Subcutaneous abdominal adipose tissue (tissue), 5 donors: Measurements from ENCODE around the gene MYH14.
"Not testable (repeated sequence)": the region's sequence is repeated elsewhere in the genome, so short reads cannot be mapped to it uniquely, and the experiment has no call there.

Experiments used
- H3K27ac ChIP-seq: one replicate; pipeline ENCODE4 v1.7.0; 2013; ENCODE audit warnings: low read depth, mild to moderate bottlenecking, inconsistent platforms, low read length, moderate library complexity
- H3K27me3 ChIP-seq, 5 donors: one replicate each; pipeline ENCODE4 v1.7.0; 2013; ENCODE audit warnings: low read length in 5 of 5, inconsistent platforms in 1 of 5; ENCODE audit not compliant: control insufficient read depth in 5 of 5, insufficient read depth in 4 of 5
- H3K36me3 ChIP-seq, 5 donors: one replicate each; pipeline ENCODE4 v1.7.0; 2013; ENCODE audit warnings: low read length in 5 of 5; ENCODE audit not compliant: control insufficient read depth in 5 of 5, insufficient read depth in 5 of 5
- H3K4me1 ChIP-seq, 5 donors: one replicate each; pipeline ENCODE4 v1.7.0; 2013; ENCODE audit warnings: low read length in 5 of 5, mild to moderate bottlenecking in 3 of 5, moderate library complexity in 1 of 5; ENCODE audit not compliant: control insufficient read depth in 5 of 5, insufficient read depth in 5 of 5
- H3K4me3 ChIP-seq, 5 donors: one replicate each; pipeline ENCODE4 v1.7.0; 2013; ENCODE audit warnings: low read length in 5 of 5, low read depth in 1 of 5
- H3K9ac ChIP-seq, 5 donors: one replicate each; pipeline ENCODE4 v1.7.0; 2013; ENCODE audit warnings: low read length in 5 of 5, mild to moderate bottlenecking in 4 of 5, moderate library complexity in 3 of 5
- H3K9me3 ChIP-seq, 5 donors: one replicate each; pipeline ENCODE4 v1.7.0; 2013; ENCODE audit warnings: low read length in 5 of 5; ENCODE audit not compliant: control insufficient read depth in 5 of 5
- donor health status: healthy.
- donor health status: healthy.
- donor health status: healthy.
- donor health status: healthy.
- donor health status: healthy.

Gene MYH14

GRCh38 chr19:50231821-50232220 lies 28.4 kb downstream of the MYH14 start:
- H3K27me3 ChIP-seq, result peaks cover 0 to 3% (median 0%) of the 10 kb centered on the region in 5 donors
- no peak overlapping the region for H3K27ac ChIP-seq
- H3K9ac ChIP-seq, result no peak overlapping the region

DNA sequence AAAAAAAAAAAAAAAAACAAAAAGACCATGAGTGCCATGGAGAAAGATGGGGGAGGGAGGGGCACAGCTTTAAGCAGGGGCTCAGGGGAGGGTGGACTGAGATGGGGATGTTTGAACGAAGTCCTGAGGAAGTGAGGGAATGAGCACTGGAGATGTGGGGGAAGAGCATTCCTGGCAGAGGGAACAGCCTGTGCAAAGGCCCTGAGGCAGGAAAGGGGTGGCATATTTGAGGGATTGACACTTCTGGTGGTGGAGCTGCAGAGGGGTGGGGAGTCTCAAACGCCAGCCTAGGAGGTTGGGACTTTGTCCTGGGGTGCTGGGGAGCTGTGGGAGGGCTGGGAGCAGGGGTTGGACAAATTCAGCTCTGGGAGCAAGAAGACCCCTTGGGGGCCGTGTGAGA lies 29.2 kb downstream of the MYH14 start:
- no peak overlapping the region for H3K27ac ChIP-seq
- no peak overlapping the region for H3K4me3 ChIP-seq
- H3K4me1 ChIP-seq, result peaks cover 0 to 45% (median 31%) of the 10 kb centered on the region in 5 donors
- H3K27me3 ChIP-seq, result peaks cover 0 to 3% (median 0%) of the 10 kb centered on the region in 5 donors
- no peak overlapping the region for H3K9ac ChIP-seq
- no peaks in the 10 kb centered on the region for H3K36me3 ChIP-seq
- no peaks in the 10 kb centered on the region for H3K9me3 ChIP-seq

More at GRCh38 chr19:50231821-50232220, 28.4 kb downstream of the MYH14 start:
- Histone ChIP-seq H3K4me1 (peaks cover 0 to 45% (median 31%) of the 10 kb centered on the region in 5 donors), H3K36me3 (no peaks in the 10 kb centered on the region), H3K9me3 (no peaks in the 10 kb centered on the region), H3K4me3 (no peak overlapping the region)

DNA sequence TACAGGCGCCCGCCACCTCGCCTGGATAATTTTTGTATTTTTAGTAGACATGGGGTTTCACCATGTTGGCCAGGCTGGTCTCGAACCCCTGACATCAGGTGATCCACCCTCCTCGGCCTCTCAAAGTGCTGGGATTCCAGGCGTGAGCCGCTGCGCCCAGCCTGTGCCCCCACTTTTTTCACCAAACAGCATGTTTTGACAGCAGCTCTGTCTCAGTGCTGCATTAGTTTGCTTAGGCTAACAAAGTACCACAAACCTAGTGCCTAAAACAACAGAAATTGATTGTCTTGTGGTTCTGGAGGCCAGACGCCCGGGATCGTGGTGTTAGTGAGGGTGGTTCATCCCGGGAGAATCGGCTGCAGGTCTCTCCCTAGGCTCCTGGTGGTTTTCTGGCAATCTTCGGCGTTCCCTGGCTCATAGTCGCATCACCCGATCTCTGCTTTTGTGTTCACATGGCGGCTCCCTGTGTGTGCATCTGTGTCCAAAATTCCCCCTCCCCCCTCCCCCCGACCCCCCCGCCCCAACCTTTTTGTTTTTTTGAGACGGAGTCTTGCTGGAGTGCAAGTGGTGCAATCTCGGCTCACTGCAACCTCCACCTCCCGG lies 30.0 kb downstream of the MYH14 start:
- Histone ChIP-seq H3K27ac (no peak overlapping the region), H3K27me3 (peaks cover 0 to 3% (median 0%) of the 10 kb centered on the region in 5 donors)

DNA sequence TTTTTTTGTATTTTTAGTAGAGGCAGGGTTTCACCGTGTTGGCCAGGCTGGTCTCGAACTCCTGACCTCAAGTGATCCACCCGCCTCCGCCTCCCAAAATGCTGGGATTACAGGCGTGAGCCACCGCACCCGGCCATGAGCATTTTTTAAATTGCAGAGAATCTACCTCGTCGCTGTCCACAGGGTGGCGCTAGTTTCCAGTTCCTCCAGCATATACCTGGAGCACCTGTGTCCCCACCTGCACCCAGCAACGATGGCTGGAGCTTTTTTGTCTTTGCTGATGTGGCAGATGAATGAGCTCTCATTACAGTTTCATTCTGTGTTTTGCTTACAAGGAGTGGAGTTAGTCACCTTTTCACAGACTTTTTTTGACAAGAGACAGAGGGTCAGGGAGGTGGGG lies 34.1 kb downstream of the MYH14 start:
- not testable (repeated sequence) for H3K4me3 ChIP-seq, H3K27ac ChIP-seq, H3K9me3 ChIP-seq, H3K9ac ChIP-seq, H3K27me3 ChIP-seq, H3K36me3 ChIP-seq
- peaks cover 0 to 25% (median 17%) of the 10 kb centered on the region in 5 donors for H3K4me1 ChIP-seq

More for the DNA sequence above, 30.0 kb downstream of the MYH14 start:
- no peak overlapping the region for H3K9ac ChIP-seq
- H3K4me1 ChIP-seq, result peaks cover 0 to 45% (median 31%) of the 10 kb centered on the region in 5 donors
- no peaks in the 10 kb centered on the region for H3K9me3 ChIP-seq
- no peaks in the 10 kb centered on the region for H3K36me3 ChIP-seq
- H3K4me3 ChIP-seq, result no peak overlapping the region

- peaks cover 0 to 25% (median 17%) of the 10 kb centered on the region in 5 donors for H3K4me1 ChIP-seq
- H3K36me3 ChIP-seq, result no peaks in the 10 kb centered on the region
- H3K27me3 ChIP-seq, result no peaks in the 10 kb centered on the region
- no peak overlapping the region for H3K9ac ChIP-seq
- H3K9me3 ChIP-seq, result no peaks in the 10 kb centered on the region
- no peak overlapping the region for H3K27ac ChIP-seq
- no peak overlapping the region for H3K4me3 ChIP-seq
Measured at GRCh38 chr19:50238043-50238442, 34.6 kb downstream of the MYH14 start.

DNA sequence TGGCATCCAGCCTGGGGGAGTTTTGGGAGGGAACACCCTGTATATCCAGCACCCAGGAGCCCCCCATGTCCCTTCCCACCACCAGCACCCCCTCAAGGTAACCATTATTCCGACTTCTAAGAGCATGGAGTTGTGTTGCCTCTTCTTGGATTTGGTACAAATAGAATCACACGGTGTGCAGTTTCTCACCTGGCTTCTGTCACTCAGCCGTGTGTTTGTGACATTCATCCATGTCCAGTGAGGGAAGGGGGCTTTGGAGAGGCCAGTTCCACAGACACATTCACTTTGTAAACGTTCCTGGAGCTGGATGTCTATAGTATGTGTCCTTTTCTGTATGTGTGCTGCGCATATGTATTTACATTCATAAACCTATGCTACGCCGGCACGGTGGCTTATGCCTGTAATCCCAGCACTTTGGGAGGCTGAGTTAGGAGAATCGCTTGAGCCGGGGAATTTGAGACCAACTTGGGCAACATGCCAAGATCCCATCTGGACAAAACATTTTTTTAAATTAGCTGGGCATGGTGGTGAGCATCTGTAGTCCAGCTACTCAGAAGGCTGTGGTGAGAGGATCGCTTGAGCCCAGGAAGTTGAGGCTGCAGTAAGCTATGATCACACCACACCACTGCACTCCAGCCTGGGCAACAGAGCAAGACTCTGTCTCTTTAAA lies 36.6 kb downstream of the MYH14 start:
- H3K9ac ChIP-seq, result no peak overlapping the region
- H3K4me3 ChIP-seq, result no peak overlapping the region
- no peak overlapping the region for H3K27ac ChIP-seq
- peaks cover 0 to 13% (median 2%) of the 10 kb centered on the region in 5 donors for H3K4me1 ChIP-seq
- no peaks in the 10 kb centered on the region for H3K9me3 ChIP-seq
- no peaks in the 10 kb centered on the region for H3K36me3 ChIP-seq
- no peaks in the 10 kb centered on the region for H3K27me3 ChIP-seq

DNA sequence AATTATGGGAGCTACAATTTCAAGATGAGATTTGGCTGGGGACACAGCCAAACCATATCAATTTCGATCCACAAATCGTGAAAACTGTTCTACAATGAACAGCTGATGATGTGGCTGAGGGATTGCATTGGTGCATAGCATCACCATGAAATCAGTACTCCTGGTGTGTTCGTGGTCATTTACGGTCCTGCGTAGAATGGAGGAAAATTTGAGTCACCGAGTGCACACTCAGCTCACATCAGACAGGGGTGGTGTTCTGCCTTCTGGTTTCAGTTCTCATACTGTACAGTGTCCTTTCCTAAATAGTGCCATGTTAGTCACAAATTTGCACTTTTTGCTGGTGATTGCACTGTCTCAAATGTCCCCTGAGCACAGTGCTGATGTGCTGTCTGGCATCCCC lies 39.2 kb downstream of the MYH14 start:
- no peak overlapping the region for H3K4me3 ChIP-seq
- H3K4me1 ChIP-seq, result peaks cover 0 to 14% (median 3%) of the 10 kb centered on the region in 5 donors
- no peak overlapping the region for H3K9ac ChIP-seq
- no peaks in the 10 kb centered on the region for H3K27me3 ChIP-seq
- no peaks in the 10 kb centered on the region for H3K36me3 ChIP-seq
- H3K27ac ChIP-seq, result no peak overlapping the region
- H3K9me3 ChIP-seq, result no peaks in the 10 kb centered on the region

- H3K9ac ChIP-seq, result no peak overlapping the region
- no peaks in the 10 kb centered on the region for H3K9me3 ChIP-seq
- H3K4me1 ChIP-seq, result peaks cover 0 to 14% (median 3%) of the 10 kb centered on the region in 5 donors
- peaks cover 0 to 3% (median under 1%) of the 10 kb centered on the region in 5 donors for H3K36me3 ChIP-seq
- H3K4me3 ChIP-seq, result no peak overlapping the region
- H3K27me3 ChIP-seq, result no peaks in the 10 kb centered on the region
- H3K27ac ChIP-seq, result no peak overlapping the region
Measured at GRCh38 chr19:50244695-50245094, 41.3 kb downstream of the MYH14 start.

DNA sequence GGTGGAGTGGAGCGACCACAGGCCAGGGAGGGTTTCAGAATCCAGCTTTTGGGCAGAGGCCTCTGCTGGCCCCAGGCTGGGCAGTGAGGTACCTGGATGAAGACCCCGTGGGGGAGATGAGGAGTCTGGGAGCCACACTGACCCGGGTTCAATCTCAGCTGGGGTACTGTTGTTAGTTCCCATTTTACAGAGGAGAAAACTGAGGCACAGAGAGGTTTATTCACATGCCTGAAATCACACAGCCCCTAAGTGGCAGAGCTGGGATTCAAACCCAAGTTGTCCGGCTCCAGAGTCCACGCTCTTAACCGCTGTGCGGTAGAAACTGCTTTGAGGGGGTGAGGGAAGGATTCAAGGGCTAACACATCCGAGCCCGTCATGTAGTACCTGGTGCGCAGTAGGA lies 45.0 kb downstream of the MYH14 start:
- H3K27me3 ChIP-seq, result no peaks in the 10 kb centered on the region
- H3K27ac ChIP-seq, result no peak overlapping the region
- H3K4me3 ChIP-seq, result no peak overlapping the region
- peaks cover 0 to 14% (median 7%) of the 10 kb centered on the region in 5 donors for H3K36me3 ChIP-seq
- H3K9me3 ChIP-seq, result peaks cover 0 to 15% (median 9%) of the 10 kb centered on the region in 5 donors
- H3K9ac ChIP-seq, result no peak overlapping the region
- peaks cover 0 to 11% (median 3%) of the 10 kb centered on the region in 5 donors for H3K4me1 ChIP-seq

GRCh38 chr19:50248826-50249225 lies 45.4 kb downstream of the MYH14 start:
- H3K36me3 ChIP-seq, result peaks cover 0 to 16% (median 7%) of the 10 kb centered on the region in 5 donors

More at GRCh38 chr19:50248826-50249225, 45.4 kb downstream of the MYH14 start:
- Histone ChIP-seq H3K27ac (no peak overlapping the region), H3K4me3 (no peak overlapping the region), H3K9me3 (peaks cover 0 to 15% (median 9%) of the 10 kb centered on the region in 5 donors), H3K4me1 (peaks cover 0 to 11% (median 3%) of the 10 kb centered on the region in 5 donors), H3K27me3 (no peaks in the 10 kb centered on the region), H3K9ac (no peak overlapping the region)
